NOMO-1 treated with dmso at 0.1 percent for 144 hours (cell line): ENCODE data around the gene HTT.
"Not testable (repeated sequence)": the region's sequence is repeated elsewhere in the genome, so short reads cannot be mapped to it uniquely, and the experiment has no call there.

Experiments used
- DNase-seq: peaks from one replicate; lab custom pipeline; 2025; ENCODE audit not compliant: unreplicated experiment; lab: John Stamatoyannopoulos, UW

The HTT gene

GRCh38 chr4:3044870-3045819, 29.3 kb upstream of the HTT start:
- DNase-seq: peak; percentile 51

GRCh38 chr4:3046162-3046561, 28.3 kb upstream of the HTT start:
- DNase-seq: peak; percentile 54

- no peak for DNase-seq
Measured at GRCh38 chr4:3046623-3047022, 27.9 kb upstream of the HTT start.

GRCh38 chr4:3047464-3048286, 26.8 kb upstream of the HTT start:
- peak; percentile 23 for DNase-seq

GRCh38 chr4:3051141-3051897, 23.2 kb upstream of the HTT start:
- DNase-seq: not testable (repeated sequence)

- no peak for DNase-seq
Measured at GRCh38 chr4:3054169-3054759, 20.2 kb upstream of the HTT start.

GRCh38 chr4:3059943-3060342, 14.5 kb upstream of the HTT start:
- DNase-seq: no peak

- no peak for DNase-seq
Measured at GRCh38 chr4:3060946-3061345, 13.5 kb upstream of the HTT start.

GRCh38 chr4:3062471-3062870, 12.0 kb upstream of the HTT start:
- peak; percentile 68 for DNase-seq

GRCh38 chr4:3065551-3065950, 8.9 kb upstream of the HTT start:
- no peak for DNase-seq

GRCh38 chr4:3066836-3067400, 7.6 kb upstream of the HTT start:
- no peak for DNase-seq

GRCh38 chr4:3067473-3068001, 6.9 kb upstream of the HTT start:
- no peak for DNase-seq

GRCh38 chr4:3069661-3070199, 4.8 kb upstream of the HTT start:
- no peak for DNase-seq

GRCh38 chr4:3070709-3071500, 3.6 kb upstream of the HTT start:
- no peak for DNase-seq

- no peak for DNase-seq
Measured at GRCh38 chr4:3071811-3072210, 2.7 kb upstream of the HTT start.

- no peak for DNase-seq
Measured at GRCh38 chr4:3073158-3074077, 1.1 kb upstream of the HTT start.

- peak; percentile 61 for DNase-seq
Measured at GRCh38 chr4:3074846-3075651, 568 bp downstream of the HTT start.
